Measurements from ENCODE around the gene GRIN2A.

GRIN2A gene

DNA sequence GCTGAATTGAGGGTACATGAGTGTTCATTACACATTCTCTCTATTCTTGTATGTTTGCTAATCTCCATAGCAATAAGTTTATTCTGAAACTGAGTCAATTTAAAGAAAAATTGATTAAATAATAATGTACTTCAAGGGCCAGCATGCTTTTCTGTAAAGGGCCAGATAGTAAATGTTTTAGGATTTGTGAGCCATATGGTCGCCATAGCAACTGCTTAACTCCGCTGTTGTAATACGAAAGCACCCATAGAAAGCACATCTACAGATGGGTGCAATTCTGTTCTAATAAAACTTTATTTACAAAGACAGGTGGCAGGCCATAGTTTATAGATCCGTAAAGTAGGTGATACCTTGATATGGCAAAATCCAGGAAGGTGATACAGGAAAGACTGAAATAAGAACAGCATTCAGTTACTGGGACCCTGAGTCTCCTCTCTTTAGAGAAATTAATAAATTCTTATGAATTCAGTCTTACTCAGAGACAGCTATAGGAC lies 36.6 kb downstream of the GRIN2A start:
- Histone ChIP-seq H3K27me3 (ENCODE audit: insufficient read depth, poor library complexity, severe bottlenecking) (peaks cover 3% of the 10 kb centered on the region), H3K36me3 (ENCODE audit: low read depth) (no peaks in the 10 kb centered on the region), H3K27ac (ENCODE audit: poor library complexity, severe bottlenecking) (no peak overlapping the region), H3K4me3 (ENCODE audit: severe bottlenecking) (no peak overlapping the region), H3K4me1 (ENCODE audit: insufficient read depth, poor library complexity, severe bottlenecking) (no peaks in the 10 kb centered on the region), H3K9me3 (ENCODE audit: severe bottlenecking) (no peaks in the 10 kb centered on the region)
- ATAC-seq (ENCODE audit: low read depth) (no peak), DNase-seq (ENCODE audit: low spot score) (no peak)
- TF ChIP-seq, protein P1, sequence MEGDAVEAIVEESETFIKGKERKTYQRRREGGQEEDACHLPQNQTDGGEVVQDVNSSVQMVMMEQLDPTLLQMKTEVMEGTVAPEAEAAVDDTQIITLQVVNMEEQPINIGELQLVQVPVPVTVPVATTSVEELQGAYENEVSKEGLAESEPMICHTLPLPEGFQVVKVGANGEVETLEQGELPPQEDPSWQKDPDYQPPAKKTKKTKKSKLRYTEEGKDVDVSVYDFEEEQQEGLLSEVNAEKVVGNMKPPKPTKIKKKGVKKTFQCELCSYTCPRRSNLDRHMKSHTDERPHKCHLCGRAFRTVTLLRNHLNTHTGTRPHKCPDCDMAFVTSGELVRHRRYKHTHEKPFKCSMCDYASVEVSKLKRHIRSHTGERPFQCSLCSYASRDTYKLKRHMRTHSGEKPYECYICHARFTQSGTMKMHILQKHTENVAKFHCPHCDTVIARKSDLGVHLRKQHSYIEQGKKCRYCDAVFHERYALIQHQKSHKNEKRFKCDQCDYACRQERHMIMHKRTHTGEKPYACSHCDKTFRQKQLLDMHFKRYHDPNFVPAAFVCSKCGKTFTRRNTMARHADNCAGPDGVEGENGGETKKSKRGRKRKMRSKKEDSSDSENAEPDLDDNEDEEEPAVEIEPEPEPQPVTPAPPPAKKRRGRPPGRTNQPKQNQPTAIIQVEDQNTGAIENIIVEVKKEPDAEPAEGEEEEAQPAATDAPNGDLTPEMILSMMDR (IDR thresholded peaks at IDR 0.05; ENCODE audit: poor library complexity, severe bottlenecking): no peak

DNA sequence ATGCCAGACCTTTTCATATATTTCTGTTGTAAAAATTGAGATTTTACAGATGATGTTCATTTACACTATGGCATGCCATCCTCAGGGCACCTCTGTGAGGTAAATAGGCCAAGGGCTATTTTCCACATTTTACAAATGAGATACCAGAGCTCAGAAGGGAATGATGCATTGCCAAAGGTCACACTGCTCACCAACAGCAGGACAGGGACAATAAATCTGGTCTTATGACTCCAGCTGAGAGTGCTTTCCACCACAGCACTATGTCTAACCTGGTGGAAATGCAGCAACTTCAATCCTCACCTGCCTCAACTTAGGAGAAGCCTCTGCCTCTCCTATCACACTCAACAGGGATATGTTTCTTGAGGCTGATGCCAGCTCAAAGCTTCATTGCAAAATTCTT lies 40.6 kb downstream of the GRIN2A start:
- TF ChIP-seq, protein P1 (IDR thresholded peaks at IDR 0.05; ENCODE audit: poor library complexity, severe bottlenecking): no peak
- Histone ChIP-seq H3K27me3 (ENCODE audit: insufficient read depth, poor library complexity, severe bottlenecking) (no peaks in the 10 kb centered on the region), H3K4me1 (ENCODE audit: insufficient read depth, poor library complexity, severe bottlenecking) (no peaks in the 10 kb centered on the region), H3K27ac (ENCODE audit: poor library complexity, severe bottlenecking) (no peak overlapping the region), H3K9me3 (ENCODE audit: severe bottlenecking) (no peaks in the 10 kb centered on the region), H3K36me3 (ENCODE audit: low read depth) (no peaks in the 10 kb centered on the region), H3K4me3 (ENCODE audit: severe bottlenecking) (no peak overlapping the region)
- DNase-seq (ENCODE audit: low spot score) (no peak), ATAC-seq (ENCODE audit: low read depth) (no peak)

DNA sequence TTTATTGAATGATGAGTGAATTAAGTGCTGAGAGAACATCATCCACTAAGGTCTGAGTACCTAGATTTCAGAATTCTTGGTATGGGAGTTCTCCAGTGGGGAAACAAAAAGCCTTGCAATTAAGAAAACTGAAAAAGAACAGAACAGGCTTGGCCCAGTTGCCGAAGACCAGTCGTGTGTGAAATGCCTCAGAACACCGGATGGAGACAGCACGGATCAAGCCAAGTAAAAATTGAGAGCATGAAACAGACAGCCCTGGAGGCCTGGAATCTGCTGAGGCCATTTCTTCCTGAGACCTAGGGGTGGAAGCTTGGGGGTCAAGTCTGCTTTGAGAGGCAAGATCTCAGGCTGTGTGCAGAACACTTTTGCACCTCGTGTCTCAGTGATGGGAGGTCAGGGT lies 43.3 kb downstream of the GRIN2A start:
- Histone ChIP-seq H3K27ac (ENCODE audit: poor library complexity, severe bottlenecking) (no peak overlapping the region), H3K4me3 (ENCODE audit: severe bottlenecking) (no peak overlapping the region), H3K9me3 (ENCODE audit: severe bottlenecking) (no peaks in the 10 kb centered on the region), H3K36me3 (ENCODE audit: low read depth) (no peaks in the 10 kb centered on the region), H3K27me3 (ENCODE audit: insufficient read depth, poor library complexity, severe bottlenecking) (no peaks in the 10 kb centered on the region), H3K4me1 (ENCODE audit: insufficient read depth, poor library complexity, severe bottlenecking) (no peaks in the 10 kb centered on the region)
- TF ChIP-seq, protein P1 (IDR thresholded peaks at IDR 0.05; ENCODE audit: poor library complexity, severe bottlenecking): no peak
- no peak for ATAC-seq (ENCODE audit: low read depth)
- no peak for DNase-seq (ENCODE audit: low spot score)

DNA sequence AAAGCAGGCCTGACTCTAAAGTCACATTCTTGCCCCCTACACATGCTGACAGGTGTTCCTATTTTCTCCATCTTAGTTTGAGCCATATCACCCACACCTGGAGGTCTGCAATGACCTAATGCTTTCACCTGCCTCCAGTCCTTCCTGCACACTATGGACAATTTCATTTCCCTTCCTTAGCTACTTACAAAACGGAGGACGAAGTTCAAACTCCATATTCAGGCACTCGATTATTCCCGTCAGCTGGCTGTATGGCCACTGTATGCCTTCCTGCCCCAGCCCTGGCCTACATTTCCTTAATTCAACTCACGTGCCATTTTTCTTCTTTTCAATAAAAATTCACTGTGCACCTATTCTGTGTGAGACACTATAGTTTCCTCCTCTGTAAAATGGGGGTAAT lies 44.9 kb downstream of the GRIN2A start:
- TF ChIP-seq, protein P1 (IDR thresholded peaks at IDR 0.05; ENCODE audit: poor library complexity, severe bottlenecking): no peak

DNA sequence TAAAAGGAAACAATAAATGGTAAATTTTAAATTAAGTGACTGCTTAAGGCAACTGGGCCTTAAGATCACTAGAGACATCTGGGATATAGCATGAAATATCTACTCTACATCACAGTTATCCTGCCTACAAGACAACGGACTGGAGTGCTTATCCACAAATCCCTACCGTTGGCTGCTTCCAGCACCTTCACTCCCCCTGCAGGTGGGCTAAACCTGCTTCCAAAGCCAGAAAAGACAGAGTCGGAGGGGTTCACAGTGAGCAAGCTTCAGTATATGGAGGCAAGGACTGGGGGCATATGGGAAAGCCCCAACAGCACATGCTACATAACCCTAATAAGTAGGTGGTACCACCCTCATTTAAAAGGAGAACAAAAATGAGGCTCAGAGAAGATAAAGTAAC lies 45.3 kb downstream of the GRIN2A start:
- ATAC-seq (ENCODE audit: low read depth) (no peak), DNase-seq (ENCODE audit: low spot score) (no peak)
- Histone ChIP-seq H3K27ac (ENCODE audit: poor library complexity, severe bottlenecking) (no peak overlapping the region), H3K4me1 (ENCODE audit: insufficient read depth, poor library complexity, severe bottlenecking) (no peaks in the 10 kb centered on the region), H3K4me3 (ENCODE audit: severe bottlenecking) (no peak overlapping the region), H3K36me3 (ENCODE audit: low read depth) (no peaks in the 10 kb centered on the region), H3K27me3 (ENCODE audit: insufficient read depth, poor library complexity, severe bottlenecking) (no peaks in the 10 kb centered on the region), H3K9me3 (ENCODE audit: severe bottlenecking) (no peaks in the 10 kb centered on the region)
- TF ChIP-seq, protein P1 (IDR thresholded peaks at IDR 0.05; ENCODE audit: poor library complexity, severe bottlenecking): no peak

More for the DNA sequence above, 44.9 kb downstream of the GRIN2A start:
- ATAC-seq (ENCODE audit: low read depth) (no peak), DNase-seq (ENCODE audit: low spot score) (no peak)
- no peaks in the 10 kb centered on the region for H3K4me1 ChIP-seq (ENCODE audit: insufficient read depth, poor library complexity, severe bottlenecking)
- H3K9me3 ChIP-seq (ENCODE audit: severe bottlenecking): no peaks in the 10 kb centered on the region
- H3K4me3 ChIP-seq (ENCODE audit: severe bottlenecking): no peak overlapping the region
- H3K27me3 ChIP-seq (ENCODE audit: insufficient read depth, poor library complexity, severe bottlenecking): no peaks in the 10 kb centered on the region
- H3K36me3 ChIP-seq (ENCODE audit: low read depth): no peaks in the 10 kb centered on the region
- no peak overlapping the region for H3K27ac ChIP-seq (ENCODE audit: poor library complexity, severe bottlenecking)
